HEK293 (cell line): Measurements from ENCODE around the gene ZNF311.

ENCODE experiments used
- CTCF ChIA-PET: fragments of 350-600 bp; formaldehyde crosslinking; extraction: SDS; loops from one replicate; lab custom pipeline; 2021; ENCODE audit warnings: antibody characterized with exemption; lab: Yijun Ruan, JAX
- POLR2A ChIA-PET: fragments of 300-600 bp; formaldehyde crosslinking; extraction: SDS; loops from one replicate; lab custom pipeline; 2020; ENCODE audit warnings: antibody characterized with exemption, inconsistent platforms; lab: Yijun Ruan, JAX
- H3K27ac ChIP-seq: fragments of 200-500 bp; sonication (Bioruptor generic); 2 replicates; pipeline ENCODE4 v1.5.1; 2014; ENCODE audit warnings: low read depth, low read length, control low read depth, inconsistent platforms; ENCODE audit errors: extremely low read depth
- H3K36me3 ChIP-seq, 2 experiments: fragments of 200-500 bp in 1 of 2; sonication (Bioruptor generic) in 1 of 2; 1 replicate in 1 of 2; 2 replicates in 1 of 2; pipeline ENCODE4 v1.5.1; 2014 to 2017; ENCODE audit warnings: inconsistent platforms in 2 of 2, low read length in 2 of 2; ENCODE audit not compliant: control insufficient read depth in 2 of 2, insufficient read depth in 1 of 2
- H3K4me1 ChIP-seq: fragments of 200-500 bp; sonication (Bioruptor generic); 2 replicates; pipeline ENCODE4 v1.5.1; 2014; ENCODE audit warnings: mild to moderate bottlenecking, low read length, inconsistent platforms; ENCODE audit not compliant: control insufficient read depth, insufficient read depth
- H3K4me3 ChIP-seq: 2 replicates; pipeline ENCODE4 v1.5.1; 2011; ENCODE audit warnings: low read depth, mild to moderate bottlenecking, control low read depth, low read length, moderate library complexity
- H3K9me3 ChIP-seq: fragments of 200-500 bp; sonication (Bioruptor generic); 2 replicates; pipeline ENCODE4 v1.5.1; 2014; ENCODE audit warnings: low read depth, low read length, inconsistent platforms; ENCODE audit not compliant: control insufficient read depth, insufficient read depth
- IKZF3 ChIP-seq: fragments of 450-650 bp; IDR thresholded peaks from 2 replicates; pipeline ENCODE4 v1.5.0; 2018; ENCODE audit warnings: missing biosample characterization, mild to moderate bottlenecking, missing genetic modification characterization, moderate library complexity
- SETDB1 ChIP-seq: IDR thresholded peaks from one replicate; pipeline ENCODE4 v1.6.1; 2017; ENCODE audit warnings: mild to moderate bottlenecking, low read length, moderate library complexity, mixed read lengths; ENCODE audit not compliant: insufficient read length
- WT1 ChIP-seq: fragments of 450-650 bp; formaldehyde crosslinking; IDR thresholded peaks from 2 replicates; pipeline ENCODE4 v1.5.1; 2016; ENCODE audit warnings: missing biosample characterization, missing genetic modification characterization
- ZFP37 ChIP-seq: fragments of 450-650 bp; formaldehyde crosslinking; IDR thresholded peaks from 2 replicates; pipeline ENCODE4 v1.5.1; 2016; ENCODE audit warnings: missing biosample characterization, missing genetic modification characterization
- ZNF10 ChIP-seq: fragments of 450-650 bp; formaldehyde crosslinking; IDR thresholded peaks from 2 replicates; pipeline ENCODE4 v1.5.1; 2017; ENCODE audit warnings: missing biosample characterization, missing genetic modification characterization
- ZNF19 ChIP-seq: fragments of 450-650 bp; formaldehyde crosslinking; IDR thresholded peaks from 2 replicates; pipeline ENCODE4; 2016; ENCODE audit warnings: missing biosample characterization, missing genetic modification characterization, low read depth
- ZNF214 ChIP-seq: fragments of 450-650 bp; formaldehyde crosslinking; IDR thresholded peaks from 2 replicates; pipeline ENCODE4 v1.5.1; 2017; ENCODE audit warnings: missing biosample characterization, mild to moderate bottlenecking, missing genetic modification characterization, borderline replicate concordance
- ZNF302 ChIP-seq: fragments of 450-650 bp; formaldehyde crosslinking; IDR thresholded peaks from 2 replicates; pipeline ENCODE4 v1.5.1; 2016; ENCODE audit warnings: missing biosample characterization, missing genetic modification characterization, low read depth
- ZNF341 ChIP-seq: fragments of 450-650 bp; formaldehyde crosslinking; IDR thresholded peaks from 2 replicates; pipeline ENCODE4; 2016; ENCODE audit warnings: low read depth, missing biosample characterization, missing genetic modification characterization
- ZNF707 ChIP-seq: fragments of 450-650 bp; formaldehyde crosslinking; IDR thresholded peaks from 2 replicates; pipeline ENCODE4 v1.5.1; 2016; ENCODE audit warnings: missing biosample characterization, missing genetic modification characterization
- ZNF747 ChIP-seq: fragments of 450-650 bp; formaldehyde crosslinking; IDR thresholded peaks from 2 replicates; pipeline ENCODE4 v1.5.1; 2016; ENCODE audit warnings: missing biosample characterization, missing genetic modification characterization
- ZNF843 ChIP-seq: fragments of 450-650 bp; formaldehyde crosslinking; IDR thresholded peaks from 2 replicates; pipeline ENCODE4 v1.5.1; 2016; ENCODE audit warnings: missing biosample characterization, missing genetic modification characterization
- TF ChIP-seq, protein P1 (sequence below): fragments of 450-650 bp; formaldehyde crosslinking; IDR thresholded peaks from 2 replicates; pipeline ENCODE4 v1.5.1; 2016; ENCODE audit warnings: missing biosample characterization, missing genetic modification characterization
- TF ChIP-seq, protein P2 (sequence below): fragments of 450-650 bp; formaldehyde crosslinking; IDR thresholded peaks from 2 replicates; pipeline ENCODE4 v1.5.1; 2016; ENCODE audit warnings: missing biosample characterization, missing genetic modification characterization, borderline replicate concordance
- TF ChIP-seq, protein P3 (sequence below): fragments of 450-650 bp; formaldehyde crosslinking; IDR thresholded peaks from 2 replicates; pipeline ENCODE4 v1.5.1; 2017; ENCODE audit warnings: missing biosample characterization, mild to moderate bottlenecking, missing genetic modification characterization, moderate library complexity
- TF ChIP-seq, protein P4 (sequence below): fragments of 450-650 bp; formaldehyde crosslinking; IDR thresholded peaks from 2 replicates; pipeline ENCODE4 v1.5.1; 2017; ENCODE audit warnings: missing biosample characterization, missing genetic modification characterization

The ZNF311 gene

DNA sequence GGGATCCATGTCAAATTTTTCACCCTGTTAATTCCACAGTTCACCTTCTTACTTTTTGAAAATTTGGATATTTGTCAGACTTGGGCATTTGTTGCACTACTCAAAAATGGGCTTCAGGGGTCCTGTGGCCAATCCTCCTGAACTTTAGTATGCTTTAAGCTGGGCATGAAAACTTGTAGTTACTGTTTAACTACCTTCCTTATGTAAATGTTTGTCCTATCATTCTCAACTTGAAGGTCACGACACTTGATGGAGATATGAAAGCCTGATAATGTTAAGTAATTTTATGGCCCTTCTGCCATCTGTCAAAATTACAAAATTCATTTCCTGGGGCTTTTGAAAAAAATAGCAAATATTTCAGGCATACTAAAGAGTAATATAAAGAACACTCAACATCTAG lies 4.2 kb upstream of the ZNF311 start (continued):
- no peak for TF ChIP-seq ZNF707 (tag by site-specific recombination)
- no peak for TF ChIP-seq ZNF747 (tag by site-specific recombination)

DNA sequence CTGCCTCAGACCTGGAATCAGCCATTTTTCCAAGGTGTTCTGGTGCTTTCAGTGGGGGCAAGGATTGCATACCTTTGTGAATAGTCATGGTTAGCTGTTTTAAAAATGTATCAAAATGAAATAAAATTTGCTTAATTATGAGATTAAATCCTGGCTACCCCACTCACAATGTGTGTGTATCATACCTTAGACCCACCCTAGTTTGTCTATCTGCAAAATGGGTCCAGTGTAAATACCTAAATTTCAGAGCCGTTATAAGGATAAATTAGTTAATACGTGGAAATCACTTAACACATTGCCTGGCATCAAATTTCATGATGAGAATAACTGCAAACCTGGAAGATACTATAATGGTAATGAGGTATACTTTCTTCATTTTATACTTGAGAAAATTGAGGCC lies 3.0 kb upstream of the ZNF311 start:
- ChIA-PET CTCF (interaction anchor here (1.1 kb wide), 1 partner anchor 8 kb away, joined by 5 read pairs; no protein-coding TSS in a partner anchor), POLR2A (no interaction called here)
- H3K27ac ChIP-seq, result no peak overlapping the region

More for the DNA sequence above, 3.0 kb upstream of the ZNF311 start:
- TF ChIP-seq, protein P1, sequence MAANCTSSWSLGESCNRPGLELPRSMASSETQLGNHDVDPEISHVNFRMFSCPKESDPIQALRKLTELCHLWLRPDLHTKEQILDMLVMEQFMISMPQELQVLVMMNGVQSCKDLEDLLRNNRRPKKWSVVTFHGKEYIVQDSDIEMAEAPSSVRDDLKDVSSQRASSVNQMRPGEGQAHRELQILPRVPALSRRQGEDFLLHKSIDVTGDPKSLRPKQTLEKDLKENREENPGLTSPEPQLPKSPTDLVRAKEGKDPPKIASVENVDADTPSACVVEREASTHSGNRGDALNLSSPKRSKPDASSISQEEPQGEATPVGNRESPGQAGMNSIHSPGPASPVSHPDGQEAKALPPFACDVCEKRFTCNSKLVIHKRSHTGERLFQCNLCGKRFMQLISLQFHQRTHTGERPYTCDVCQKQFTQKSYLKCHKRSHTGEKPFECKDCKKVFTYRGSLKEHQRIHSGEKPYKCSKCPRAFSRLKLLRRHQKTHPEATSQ (tag by site-specific recombination), result no peak
- TF ChIP-seq, protein P2, sequence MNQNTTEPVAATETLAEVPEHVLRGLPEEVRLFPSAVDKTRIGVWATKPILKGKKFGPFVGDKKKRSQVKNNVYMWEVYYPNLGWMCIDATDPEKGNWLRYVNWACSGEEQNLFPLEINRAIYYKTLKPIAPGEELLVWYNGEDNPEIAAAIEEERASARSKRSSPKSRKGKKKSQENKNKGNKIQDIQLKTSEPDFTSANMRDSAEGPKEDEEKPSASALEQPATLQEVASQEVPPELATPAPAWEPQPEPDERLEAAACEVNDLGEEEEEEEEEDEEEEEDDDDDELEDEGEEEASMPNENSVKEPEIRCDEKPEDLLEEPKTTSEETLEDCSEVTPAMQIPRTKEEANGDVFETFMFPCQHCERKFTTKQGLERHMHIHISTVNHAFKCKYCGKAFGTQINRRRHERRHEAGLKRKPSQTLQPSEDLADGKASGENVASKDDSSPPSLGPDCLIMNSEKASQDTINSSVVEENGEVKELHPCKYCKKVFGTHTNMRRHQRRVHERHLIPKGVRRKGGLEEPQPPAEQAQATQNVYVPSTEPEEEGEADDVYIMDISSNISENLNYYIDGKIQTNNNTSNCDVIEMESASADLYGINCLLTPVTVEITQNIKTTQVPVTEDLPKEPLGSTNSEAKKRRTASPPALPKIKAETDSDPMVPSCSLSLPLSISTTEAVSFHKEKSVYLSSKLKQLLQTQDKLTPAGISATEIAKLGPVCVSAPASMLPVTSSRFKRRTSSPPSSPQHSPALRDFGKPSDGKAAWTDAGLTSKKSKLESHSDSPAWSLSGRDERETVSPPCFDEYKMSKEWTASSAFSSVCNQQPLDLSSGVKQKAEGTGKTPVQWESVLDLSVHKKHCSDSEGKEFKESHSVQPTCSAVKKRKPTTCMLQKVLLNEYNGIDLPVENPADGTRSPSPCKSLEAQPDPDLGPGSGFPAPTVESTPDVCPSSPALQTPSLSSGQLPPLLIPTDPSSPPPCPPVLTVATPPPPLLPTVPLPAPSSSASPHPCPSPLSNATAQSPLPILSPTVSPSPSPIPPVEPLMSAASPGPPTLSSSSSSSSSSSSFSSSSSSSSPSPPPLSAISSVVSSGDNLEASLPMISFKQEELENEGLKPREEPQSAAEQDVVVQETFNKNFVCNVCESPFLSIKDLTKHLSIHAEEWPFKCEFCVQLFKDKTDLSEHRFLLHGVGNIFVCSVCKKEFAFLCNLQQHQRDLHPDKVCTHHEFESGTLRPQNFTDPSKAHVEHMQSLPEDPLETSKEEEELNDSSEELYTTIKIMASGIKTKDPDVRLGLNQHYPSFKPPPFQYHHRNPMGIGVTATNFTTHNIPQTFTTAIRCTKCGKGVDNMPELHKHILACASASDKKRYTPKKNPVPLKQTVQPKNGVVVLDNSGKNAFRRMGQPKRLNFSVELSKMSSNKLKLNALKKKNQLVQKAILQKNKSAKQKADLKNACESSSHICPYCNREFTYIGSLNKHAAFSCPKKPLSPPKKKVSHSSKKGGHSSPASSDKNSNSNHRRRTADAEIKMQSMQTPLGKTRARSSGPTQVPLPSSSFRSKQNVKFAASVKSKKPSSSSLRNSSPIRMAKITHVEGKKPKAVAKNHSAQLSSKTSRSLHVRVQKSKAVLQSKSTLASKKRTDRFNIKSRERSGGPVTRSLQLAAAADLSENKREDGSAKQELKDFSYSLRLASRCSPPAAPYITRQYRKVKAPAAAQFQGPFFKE (tag by site-specific recombination), result no peak
- TF ChIP-seq ZNF341 (no peak), ZNF302 (no peak), ZNF843 (tag by site-specific recombination) (no peak), ZNF19 (tag by site-specific recombination) (no peak), IKZF3 (no peak), ZNF10 (no peak), WT1 (no peak), SETDB1 (no peak), ZFP37 (no peak), ZNF214 (no peak)
- TF ChIP-seq, protein P3, sequence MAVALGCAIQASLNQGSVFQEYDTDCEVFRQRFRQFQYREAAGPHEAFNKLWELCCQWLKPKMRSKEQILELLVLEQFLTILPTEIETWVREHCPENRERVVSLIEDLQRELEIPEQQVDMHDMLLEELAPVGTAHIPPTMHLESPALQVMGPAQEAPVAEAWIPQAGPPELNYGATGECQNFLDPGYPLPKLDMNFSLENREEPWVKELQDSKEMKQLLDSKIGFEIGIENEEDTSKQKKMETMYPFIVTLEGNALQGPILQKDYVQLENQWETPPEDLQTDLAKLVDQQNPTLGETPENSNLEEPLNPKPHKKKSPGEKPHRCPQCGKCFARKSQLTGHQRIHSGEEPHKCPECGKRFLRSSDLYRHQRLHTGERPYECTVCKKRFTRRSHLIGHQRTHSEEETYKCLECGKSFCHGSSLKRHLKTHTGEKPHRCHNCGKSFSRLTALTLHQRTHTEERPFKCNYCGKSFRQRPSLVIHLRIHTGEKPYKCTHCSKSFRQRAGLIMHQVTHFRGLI, result no peak
- TF ChIP-seq, protein P4, sequence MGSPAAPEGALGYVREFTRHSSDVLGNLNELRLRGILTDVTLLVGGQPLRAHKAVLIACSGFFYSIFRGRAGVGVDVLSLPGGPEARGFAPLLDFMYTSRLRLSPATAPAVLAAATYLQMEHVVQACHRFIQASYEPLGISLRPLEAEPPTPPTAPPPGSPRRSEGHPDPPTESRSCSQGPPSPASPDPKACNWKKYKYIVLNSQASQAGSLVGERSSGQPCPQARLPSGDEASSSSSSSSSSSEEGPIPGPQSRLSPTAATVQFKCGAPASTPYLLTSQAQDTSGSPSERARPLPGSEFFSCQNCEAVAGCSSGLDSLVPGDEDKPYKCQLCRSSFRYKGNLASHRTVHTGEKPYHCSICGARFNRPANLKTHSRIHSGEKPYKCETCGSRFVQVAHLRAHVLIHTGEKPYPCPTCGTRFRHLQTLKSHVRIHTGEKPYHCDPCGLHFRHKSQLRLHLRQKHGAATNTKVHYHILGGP (tag by site-specific recombination), result no peak
- Histone ChIP-seq H3K4me3 (no peak overlapping the region), H3K36me3 (no peaks in the 10 kb centered on the region), H3K9me3 (no peaks in the 10 kb centered on the region), H3K4me1 (no peaks in the 10 kb centered on the region)
